Measurements from ENCODE around the gene LRRC17.

DNA sequence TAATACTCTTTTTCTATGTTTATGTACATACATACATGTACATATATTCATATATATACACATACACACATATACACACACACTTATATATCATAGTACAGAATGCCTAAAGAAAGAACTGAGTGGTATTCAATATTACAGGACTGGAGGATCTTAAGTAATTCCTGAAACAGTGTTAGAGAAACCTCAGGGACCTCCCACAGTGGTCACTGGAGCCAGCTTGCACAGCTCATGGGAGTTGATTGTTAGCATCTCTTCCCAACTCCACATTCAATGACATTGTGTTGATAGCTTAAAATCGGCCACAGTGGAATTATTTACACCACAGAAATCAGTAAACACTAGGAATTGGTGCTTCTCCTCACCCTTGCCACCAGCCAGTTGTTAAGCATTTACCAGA is 6.0 kb downstream of the LRRC17 start:
- TF ChIP-seq NR2C2 (IDR thresholded peaks at IDR 0.05; ENCODE audit: borderline replicate concordance, control insufficient read depth, insufficient read length, low read depth) (no peak), EZH2 (IDR thresholded peaks at IDR 0.05; ENCODE audit: borderline replicate concordance, control insufficient read depth, low read depth, low read length) (no peak), CHD2 (IDR thresholded peaks at IDR 0.05; ENCODE audit: borderline replicate concordance, low read depth, low read length) (no peak), ZNF24 (IDR thresholded peaks at IDR 0.05) (no peak), POLR2A (IDR thresholded peaks at IDR 0.05; ENCODE audit: low read depth, low read length) (no peak), ATF2 (IDR thresholded peaks at IDR 0.05; ENCODE audit: low read length) (no peak), MYC (IDR thresholded peaks at IDR 0.05; ENCODE audit: insufficient read depth, insufficient read length, insufficient replicate concordance, low read length, severe bottlenecking) (no peak), EP300 (IDR thresholded peaks at IDR 0.05; ENCODE audit: borderline replicate concordance in 1 of 2, control insufficient read depth in 1 of 2, low read depth in 2 of 2, low read length in 2 of 2) (no peak), ATF3 (IDR thresholded peaks at IDR 0.05; ENCODE audit: borderline replicate concordance, extremely low read depth, low read depth, low read length) (no peak), NKRF (conservative IDR thresholded peaks at IDR 0.05) (no peak)
- TF ChIP-seq, protein P1, sequence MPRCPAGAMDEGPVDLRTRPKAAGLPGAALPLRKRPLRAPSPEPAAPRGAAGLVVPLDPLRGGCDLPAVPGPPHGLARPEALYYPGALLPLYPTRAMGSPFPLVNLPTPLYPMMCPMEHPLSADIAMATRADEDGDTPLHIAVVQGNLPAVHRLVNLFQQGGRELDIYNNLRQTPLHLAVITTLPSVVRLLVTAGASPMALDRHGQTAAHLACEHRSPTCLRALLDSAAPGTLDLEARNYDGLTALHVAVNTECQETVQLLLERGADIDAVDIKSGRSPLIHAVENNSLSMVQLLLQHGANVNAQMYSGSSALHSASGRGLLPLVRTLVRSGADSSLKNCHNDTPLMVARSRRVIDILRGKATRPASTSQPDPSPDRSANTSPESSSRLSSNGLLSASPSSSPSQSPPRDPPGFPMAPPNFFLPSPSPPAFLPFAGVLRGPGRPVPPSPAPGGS (IDR thresholded peaks at IDR 0.05; ENCODE audit: borderline replicate concordance, insufficient read depth, low read depth, low read length, poor library complexity, severe bottlenecking) = no peak
- TF ChIP-seq, protein P2, sequence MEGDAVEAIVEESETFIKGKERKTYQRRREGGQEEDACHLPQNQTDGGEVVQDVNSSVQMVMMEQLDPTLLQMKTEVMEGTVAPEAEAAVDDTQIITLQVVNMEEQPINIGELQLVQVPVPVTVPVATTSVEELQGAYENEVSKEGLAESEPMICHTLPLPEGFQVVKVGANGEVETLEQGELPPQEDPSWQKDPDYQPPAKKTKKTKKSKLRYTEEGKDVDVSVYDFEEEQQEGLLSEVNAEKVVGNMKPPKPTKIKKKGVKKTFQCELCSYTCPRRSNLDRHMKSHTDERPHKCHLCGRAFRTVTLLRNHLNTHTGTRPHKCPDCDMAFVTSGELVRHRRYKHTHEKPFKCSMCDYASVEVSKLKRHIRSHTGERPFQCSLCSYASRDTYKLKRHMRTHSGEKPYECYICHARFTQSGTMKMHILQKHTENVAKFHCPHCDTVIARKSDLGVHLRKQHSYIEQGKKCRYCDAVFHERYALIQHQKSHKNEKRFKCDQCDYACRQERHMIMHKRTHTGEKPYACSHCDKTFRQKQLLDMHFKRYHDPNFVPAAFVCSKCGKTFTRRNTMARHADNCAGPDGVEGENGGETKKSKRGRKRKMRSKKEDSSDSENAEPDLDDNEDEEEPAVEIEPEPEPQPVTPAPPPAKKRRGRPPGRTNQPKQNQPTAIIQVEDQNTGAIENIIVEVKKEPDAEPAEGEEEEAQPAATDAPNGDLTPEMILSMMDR (IDR thresholded peaks at IDR 0.05 in 2 of 3, conservative IDR thresholded peaks at IDR 0.05 in 1 of 3; ENCODE audit: control insufficient read depth in 2 of 3, extremely low read depth in 1 of 3, insufficient read depth in 1 of 3, low read depth in 3 of 3, low read length in 3 of 3) = no peak
- TF ChIP-seq, protein P3, sequence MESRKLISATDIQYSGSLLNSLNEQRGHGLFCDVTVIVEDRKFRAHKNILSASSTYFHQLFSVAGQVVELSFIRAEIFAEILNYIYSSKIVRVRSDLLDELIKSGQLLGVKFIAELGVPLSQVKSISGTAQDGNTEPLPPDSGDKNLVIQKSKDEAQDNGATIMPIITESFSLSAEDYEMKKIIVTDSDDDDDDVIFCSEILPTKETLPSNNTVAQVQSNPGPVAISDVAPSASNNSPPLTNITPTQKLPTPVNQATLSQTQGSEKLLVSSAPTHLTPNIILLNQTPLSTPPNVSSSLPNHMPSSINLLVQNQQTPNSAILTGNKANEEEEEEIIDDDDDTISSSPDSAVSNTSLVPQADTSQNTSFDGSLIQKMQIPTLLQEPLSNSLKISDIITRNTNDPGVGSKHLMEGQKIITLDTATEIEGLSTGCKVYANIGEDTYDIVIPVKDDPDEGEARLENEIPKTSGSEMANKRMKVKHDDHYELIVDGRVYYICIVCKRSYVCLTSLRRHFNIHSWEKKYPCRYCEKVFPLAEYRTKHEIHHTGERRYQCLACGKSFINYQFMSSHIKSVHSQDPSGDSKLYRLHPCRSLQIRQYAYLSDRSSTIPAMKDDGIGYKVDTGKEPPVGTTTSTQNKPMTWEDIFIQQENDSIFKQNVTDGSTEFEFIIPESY (IDR thresholded peaks at IDR 0.05) = no peak

All from GM12878 (cell line).